Aorta (tissue), 5 donors: ENCODE data around the gene CFAP46. TPM values are rescaled to one million over a fixed set of nuclear protein-coding genes. Genes with fewer than 3 reads are reported as not detected.

Experiments used
- ATAC-seq: fragments of 200-7000 bp; cut with Tn5 transposase; one replicate; pipeline ENCODE4 v1.9.1; 2022; ENCODE audit warnings: moderate library complexity; ENCODE audit not compliant: low FRiP score
- DNase-seq, 2 donors: peaks; one replicate each; pipeline ENCODE4 v3.0.0-alpha.2; 2020
- H3K27ac ChIP-seq, 2 donors: one replicate each; pipeline ENCODE4 v1.5.1; 2013; ENCODE audit warnings: low read length in 2 of 2, mild to moderate bottlenecking in 2 of 2, moderate library complexity in 2 of 2, control low read depth in 1 of 2, inconsistent platforms in 1 of 2, low read depth in 1 of 2
- H3K27me3 ChIP-seq, 2 donors: one replicate each; pipeline ENCODE4 v1.6.1; 2013; ENCODE audit warnings: control low read depth in 1 of 2, low read length in 1 of 2, mild to moderate bottlenecking in 1 of 2, moderate library complexity in 1 of 2; ENCODE audit not compliant: insufficient read depth in 2 of 2, control insufficient read depth in 1 of 2
- H3K36me3 ChIP-seq, 2 donors: one replicate each; pipeline ENCODE4 v1.6.1; 2013; ENCODE audit warnings: control low read depth in 1 of 2, low read length in 1 of 2, mild to moderate bottlenecking in 1 of 2; ENCODE audit not compliant: insufficient read depth in 2 of 2, control insufficient read depth in 1 of 2
- H3K4me1 ChIP-seq, 2 donors: one replicate each; pipeline ENCODE4 v1.6.1; 2013; ENCODE audit warnings: low read length in 2 of 2, control low read depth in 1 of 2, mild to moderate bottlenecking in 1 of 2, moderate library complexity in 1 of 2; ENCODE audit not compliant: insufficient read depth in 2 of 2, control insufficient read depth in 1 of 2
- H3K4me3 ChIP-seq, 2 donors: one replicate each; pipeline ENCODE4 v1.5.1; 2013; ENCODE audit warnings: low read length in 2 of 2, control low read depth in 1 of 2, mild to moderate bottlenecking in 1 of 2
- H3K9me3 ChIP-seq: one replicate; pipeline ENCODE4 v1.6.1; 2013; ENCODE audit warnings: mild to moderate bottlenecking, low read length; ENCODE audit not compliant: control insufficient read depth
- WGBS, 2 donors: extraction: QIAGEN DNeasy Blood & Tissue Kit; methylation state at CpG; one replicate each; pipeline ENCODE4 v1.1.7; 2013; 5-methylcytosine and 5-hydroxymethylcytosine counted together
- intact Hi-C, 2 donors: fragments of 100-400 bp; cut with DNase I; formaldehyde crosslinking; loops; one replicate each; pipeline versions ENCODE4 v1.14.2 to v1.15.0; 2022
- polyA plus RNA-seq, 2 donors: library from polyadenylated mRNA; stranded (reverse); fragments of 200-250 nt; gene quantifications; one replicate each; pipeline ENCODE4 v1.2.3, GENCODE V29; 2013
- total RNA-seq, 2 donors: library from RNA; stranded (reverse); fragmentation: NEBNext Ultra II Directional; extraction: Animal tissue kit (Norgen Biotek cat#: 25700); gene quantifications; one replicate each; pipeline ENCODE4 v1.2.1, GENCODE V29; 2021
- donor health status: healthy with polysubstance abuse.
- donor health status: Bipolar disorder and iron deficiency.
- donor health status: DM: no; HTN: no; CAD: no.
- donor health status: DM: no; HTN: no; CAD: no.
- donor health status: DM: yes; HTN: yes; CAD: no.

Gene CFAP46
- total and polyA plus RNA-seq, 4 donors, result 0.42 TPM; not detected in 3

DNA sequence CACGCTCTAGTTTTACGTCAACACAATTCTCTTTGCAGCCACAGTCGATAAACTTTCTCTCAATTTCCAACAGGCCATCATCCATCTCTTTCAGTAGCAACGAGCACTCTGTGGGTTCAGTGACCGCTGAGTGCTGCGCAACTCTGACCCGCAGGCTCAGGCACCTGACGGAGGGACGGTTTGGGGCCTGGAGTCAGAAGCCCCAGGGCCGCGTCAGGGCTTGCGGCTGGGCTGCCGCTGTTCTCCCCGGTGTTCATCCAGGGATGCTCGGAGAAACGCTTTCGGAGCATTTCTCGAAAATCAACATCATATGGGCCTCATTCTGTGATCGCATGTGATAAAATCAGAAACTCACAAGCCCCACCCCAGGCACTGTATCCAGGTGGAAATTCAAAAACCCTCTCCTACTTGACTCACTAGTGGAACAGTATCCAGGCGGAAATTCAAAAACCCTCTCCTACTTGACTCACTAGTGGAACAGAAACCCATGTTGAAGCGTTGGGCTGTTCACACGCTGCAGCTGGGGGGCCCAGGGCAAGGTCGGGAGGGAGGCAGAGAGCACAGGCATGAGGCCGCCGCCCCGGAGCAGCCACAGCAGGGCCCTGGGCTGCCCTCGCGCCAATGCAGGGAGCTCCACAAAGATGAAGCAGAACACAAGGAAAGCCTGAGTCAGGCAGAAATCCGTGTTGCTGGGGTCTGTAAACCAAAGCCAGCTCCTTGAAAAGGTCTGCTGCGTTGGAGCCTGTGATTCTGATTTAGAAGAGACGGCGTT lies 83.1 kb downstream of the CFAP46 start:
- 85 to 88% methylated on average over 32 of the region's 32 CpGs for WGBS, 2 donors
- no peaks in the 10 kb centered on the region for H3K4me1 ChIP-seq
- ATAC-seq (no peak), DNase-seq (peak in 1 of 2 donors; percentile 53)
- H3K4me3 ChIP-seq, result no peak overlapping the region
- intact Hi-C loops, result no loop called here
- no peaks in the 10 kb centered on the region for H3K36me3 ChIP-seq
- no peaks in the 10 kb centered on the region for H3K27me3 ChIP-seq
- no peak overlapping the region for H3K27ac ChIP-seq
- H3K9me3 ChIP-seq, result peaks cover 3% of the 10 kb centered on the region

DNA sequence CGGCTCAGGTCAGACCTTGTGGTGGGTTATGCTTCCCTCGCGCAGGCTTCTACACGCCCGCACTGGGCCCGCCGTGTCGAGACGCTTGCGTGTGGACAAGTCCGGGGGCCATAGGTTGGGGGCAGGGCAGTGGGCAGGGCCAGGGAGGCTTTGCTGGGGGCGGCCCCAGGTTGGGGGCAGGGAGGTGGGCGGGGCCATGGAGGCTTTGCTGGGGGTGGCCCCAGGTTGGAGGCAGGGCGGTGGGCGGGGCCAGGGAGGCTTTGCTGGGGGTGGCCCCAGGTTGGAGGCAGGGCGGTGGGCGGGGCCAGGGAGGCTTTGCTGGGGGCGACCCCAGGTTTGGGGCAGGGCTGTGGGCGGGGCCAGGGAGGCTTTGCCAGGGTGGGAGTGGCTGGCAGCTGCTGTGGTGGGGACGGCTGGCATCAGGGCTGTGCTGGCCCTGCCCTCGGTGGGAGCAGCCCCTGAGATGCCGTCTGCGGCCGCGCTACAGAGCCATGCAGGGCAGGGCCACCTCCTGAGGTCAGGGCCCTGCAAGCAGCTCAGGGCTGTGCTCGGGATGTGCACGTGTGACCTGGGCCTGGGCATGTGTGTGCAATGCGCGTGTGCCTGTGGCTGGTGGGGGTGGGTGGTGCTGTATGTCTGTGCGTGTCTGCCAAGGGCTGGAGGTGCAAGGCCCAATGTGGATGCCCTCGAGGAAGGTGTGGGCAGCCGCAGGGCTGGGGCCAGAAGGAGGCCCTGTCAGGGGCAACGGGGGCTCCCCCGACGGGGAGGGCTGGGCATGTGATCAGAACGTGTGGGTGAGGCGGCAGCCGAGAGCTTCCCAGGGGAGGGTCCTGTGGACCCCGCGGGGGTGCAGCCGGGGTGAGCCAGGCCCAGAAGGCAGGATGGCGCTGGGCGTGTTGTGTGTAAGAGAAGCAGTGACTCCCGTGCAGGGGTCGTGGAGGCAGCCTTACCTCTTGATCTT lies 84.0 kb downstream of the CFAP46 start:
- no peak for ATAC-seq
- H3K27ac ChIP-seq, result no peak overlapping the region

DNA sequence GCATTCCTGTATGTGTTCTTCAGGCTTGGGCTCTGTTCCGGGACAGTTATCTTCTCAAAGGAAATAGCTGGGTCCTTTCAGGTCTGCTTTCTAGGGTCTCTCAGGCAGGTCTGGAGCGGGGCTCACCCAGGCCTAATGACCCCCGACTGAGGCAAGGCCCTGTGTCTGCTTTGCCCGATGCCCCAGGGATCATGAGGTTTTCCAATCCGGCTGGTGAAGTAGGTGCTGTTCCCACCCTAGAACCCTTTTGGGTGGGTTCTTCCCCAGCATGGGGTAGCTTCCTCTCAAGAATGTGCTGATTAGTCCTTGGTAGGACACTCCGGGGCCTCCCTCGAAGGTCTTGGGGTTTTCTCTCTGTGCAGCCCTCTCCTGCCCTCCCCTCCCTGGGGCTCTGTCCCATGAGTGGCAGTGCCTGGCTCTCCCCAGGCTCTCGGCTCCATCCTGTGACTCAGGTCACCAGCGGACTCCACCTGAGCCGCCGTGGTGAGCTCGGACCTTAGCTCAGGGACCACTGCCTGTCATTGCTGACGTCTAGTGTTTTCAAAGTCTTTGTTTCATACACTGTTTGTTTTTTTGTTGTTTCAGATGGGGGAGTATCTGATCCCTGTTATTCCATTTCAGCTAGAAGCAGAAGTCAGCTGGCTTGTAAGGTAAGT lies 85.4 kb downstream of the CFAP46 start:
- DNase-seq, result peak; percentile 17 to 48
- intact Hi-C loops, result no loop called here

More for the DNA sequence above, 84.0 kb downstream of the CFAP46 start:
- Histone ChIP-seq H3K4me3 (no peak overlapping the region), H3K4me1 (no peaks in the 10 kb centered on the region), H3K36me3 (no peaks in the 10 kb centered on the region), H3K9me3 (peaks cover 3% of the 10 kb centered on the region), H3K27me3 (no peaks in the 10 kb centered on the region)
- 85 to 87% methylated on average over 43 to 45 of the region's 45 CpGs for WGBS, 2 donors
- peak; percentile 33 to 74 for DNase-seq
- intact Hi-C loops, result no loop called here

DNA sequence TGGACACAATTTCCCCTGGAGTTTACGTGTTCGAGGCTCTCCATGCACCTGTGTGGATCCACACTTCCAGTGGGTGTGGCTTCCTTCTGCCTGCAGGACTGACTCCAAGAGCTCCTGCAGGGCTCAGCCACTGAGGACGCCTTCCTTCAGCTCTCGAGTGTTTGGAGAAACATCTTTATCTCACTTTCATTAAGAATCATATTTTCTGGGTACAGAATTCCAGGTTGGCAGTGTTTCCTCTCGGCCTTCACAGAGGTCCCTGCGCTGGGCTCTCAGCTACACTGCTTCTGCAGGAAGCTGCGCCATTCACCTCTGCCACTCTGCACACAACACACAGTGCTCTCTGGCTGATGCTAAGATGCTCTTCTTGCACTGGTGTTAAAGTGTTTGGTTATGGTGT lies 86.5 kb downstream of the CFAP46 start:
- Histone ChIP-seq H3K27me3 (no peaks in the 10 kb centered on the region), H3K9me3 (peaks cover 3% of the 10 kb centered on the region), H3K36me3 (no peaks in the 10 kb centered on the region), H3K4me1 (no peaks in the 10 kb centered on the region), H3K4me3 (no peak overlapping the region), H3K27ac (no peak overlapping the region)
- ATAC-seq (no peak), DNase-seq (peak; percentile 17 to 21)
- 84 to 86% methylated on average over 7 of the region's 7 CpGs for WGBS, 2 donors
- intact Hi-C loops, result no loop called here

More for the DNA sequence above, 85.4 kb downstream of the CFAP46 start:
- H3K27me3 ChIP-seq, result no peaks in the 10 kb centered on the region
- H3K27ac ChIP-seq, result no peak overlapping the region
- H3K9me3 ChIP-seq, result peaks cover 3% of the 10 kb centered on the region
- no peaks in the 10 kb centered on the region for H3K4me1 ChIP-seq
- no peak for ATAC-seq
- no peaks in the 10 kb centered on the region for H3K36me3 ChIP-seq
- no peak overlapping the region for H3K4me3 ChIP-seq
- 84 to 88% methylated on average over 13 of the region's 13 CpGs for WGBS, 2 donors

DNA sequence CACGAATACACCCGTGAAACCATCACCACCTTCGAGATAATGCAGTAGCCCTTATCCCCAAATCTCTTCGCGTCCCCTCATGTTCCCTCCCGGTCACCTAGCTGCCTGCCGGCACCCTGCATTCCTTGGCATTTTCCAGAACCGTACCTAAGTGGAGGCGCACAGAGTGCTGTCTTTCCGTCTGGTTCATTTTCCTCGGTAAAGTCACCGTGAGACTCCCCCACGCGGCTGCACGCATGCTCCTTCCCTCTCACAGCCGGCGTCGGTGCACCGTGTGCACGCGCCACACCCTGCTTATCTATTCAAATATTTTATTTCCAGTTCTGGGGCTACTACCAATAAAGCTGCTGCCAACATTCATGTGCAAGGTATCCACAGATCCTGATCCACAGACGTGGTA lies 90.9 kb downstream of the CFAP46 start:
- intact Hi-C loops, result no loop called here
- H3K27ac ChIP-seq, result no peak overlapping the region
- peak in 1 of 2 donors; percentile 64 for DNase-seq
- ATAC-seq, result no peak
- H3K4me3 ChIP-seq, result no peak overlapping the region
- peaks cover 3% of the 10 kb centered on the region for H3K9me3 ChIP-seq
- 96% methylated on average over 22 of the region's 22 CpGs for whole genome bisulfite sequencing, 2 donors
- no peaks in the 10 kb centered on the region for H3K4me1 ChIP-seq
- no peaks in the 10 kb centered on the region for H3K27me3 ChIP-seq
- H3K36me3 ChIP-seq, result no peaks in the 10 kb centered on the region

- DNase-seq (peak; percentile 17 to 50), ATAC-seq (no peak)
- Histone ChIP-seq H3K27ac (no peak overlapping the region), H3K4me3 (no peak overlapping the region), H3K36me3 (no peaks in the 10 kb centered on the region), H3K27me3 (no peaks in the 10 kb centered on the region), H3K9me3 (peaks cover 1% of the 10 kb centered on the region), H3K4me1 (no peaks in the 10 kb centered on the region)
- intact Hi-C loops, result no loop called here
- WGBS, 2 donors, result 88 to 89% methylated on average over 17 of the region's 17 CpGs
Observed at GRCh38 chr10:132850896-132851295, 91.5 kb downstream of the CFAP46 start.

- no peaks in the 10 kb centered on the region for H3K36me3 ChIP-seq
- H3K4me3 ChIP-seq, result no peak overlapping the region
- no peaks in the 10 kb centered on the region for H3K27me3 ChIP-seq
- 93 to 94% methylated on average over 15 of the region's 15 CpGs for WGBS, 2 donors
- intact Hi-C loops, result no loop called here
- no peak overlapping the region for H3K27ac ChIP-seq
- no peaks in the 10 kb centered on the region for H3K9me3 ChIP-seq
- H3K4me1 ChIP-seq, result no peaks in the 10 kb centered on the region
- peak; percentile 24 to 55 for DNase-seq
- ATAC-seq, result no peak
Observed at GRCh38 chr10:132850246-132850645, 92.1 kb downstream of the CFAP46 start.

DNA sequence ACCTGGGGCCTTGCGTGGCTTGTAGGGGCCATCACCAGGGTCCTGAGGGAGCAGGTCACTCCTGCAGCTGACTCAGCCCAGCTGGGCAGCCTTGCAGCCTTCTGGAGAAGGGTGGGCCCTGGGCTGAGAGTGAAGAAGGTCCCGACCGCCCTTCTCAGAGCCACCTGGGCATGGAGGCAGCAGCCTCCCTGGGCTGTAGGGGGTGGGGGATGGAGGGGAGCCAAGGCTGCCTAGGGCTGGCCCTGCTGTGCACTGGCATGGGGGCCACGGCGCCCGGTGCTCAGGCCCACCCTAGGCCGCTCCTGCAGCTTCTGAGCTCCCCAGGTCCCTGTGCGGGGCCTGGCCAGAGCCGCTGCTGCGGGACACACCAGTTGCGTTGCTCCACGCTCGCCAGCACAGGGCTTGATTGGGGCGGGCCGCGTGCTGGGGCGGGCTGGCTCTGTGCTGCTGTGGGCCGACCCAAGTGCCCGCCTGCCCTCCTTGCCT lies 92.8 kb downstream of the CFAP46 start:
- WGBS, 2 donors, result 96 to 98% methylated on average over 16 to 19 of the region's 19 CpGs
- no peak for ATAC-seq
- Histone ChIP-seq H3K27me3 (no peaks in the 10 kb centered on the region), H3K4me1 (no peaks in the 10 kb centered on the region), H3K27ac (no peak overlapping the region), H3K36me3 (no peaks in the 10 kb centered on the region), H3K9me3 (no peaks in the 10 kb centered on the region), H3K4me3 (no peak overlapping the region)
- intact Hi-C loops, result no loop called here
- peak; percentile 24 to 50 for DNase-seq
